Measurements from ENCODE around the gene HUNK. TPM values are rescaled to one million over a fixed set of nuclear protein-coding genes. Genes with fewer than 3 reads are reported as not detected.

HUNK gene
- total RNA-seq, 2 donors from 2014 or later, result 5.8 to 8.4 TPM

DNA sequence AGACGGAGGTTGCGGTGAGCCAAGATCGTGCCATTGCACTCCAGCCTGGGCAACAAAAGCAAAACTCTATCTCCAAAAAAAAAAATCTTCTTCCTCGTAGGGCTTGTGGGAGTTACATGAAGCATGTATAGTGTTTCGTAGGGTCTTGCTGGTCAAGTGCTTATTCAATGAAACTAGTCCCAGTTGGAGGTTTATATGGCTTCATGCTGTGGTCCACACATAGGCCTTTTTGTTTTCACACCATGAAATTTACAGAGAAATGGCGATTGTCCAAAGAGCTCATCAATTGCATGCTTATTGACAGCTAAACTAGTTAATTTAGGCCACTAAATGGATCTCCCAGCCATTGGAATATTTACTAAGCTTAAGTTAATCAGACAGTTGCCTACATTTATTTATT, 29.6 kb downstream of the HUNK start:
- no peak for TF ChIP-seq CTCF (conservative IDR thresholded peaks at IDR 0.05)
- WGBS, 2 experiments (ENCODE audit: insufficient coverage in 1 of 2, insufficient read length in 1 of 2), result 93 to 100% methylated on average over 1 to 5 of the region's 6 CpGs
- no peak overlapping the region for H3K4me3 Mint-ChIP-seq
- no peaks in the 10 kb centered on the region for H3K27me3 Mint-ChIP-seq (ENCODE audit: insufficient read depth)
- no peaks in the 10 kb centered on the region for H3K36me3 Mint-ChIP-seq (ENCODE audit: low read depth)
- H3K36me3 ChIP-seq (ENCODE audit: control insufficient read depth, insufficient read depth, low read length), result no peaks in the 10 kb centered on the region
- no peaks in the 10 kb centered on the region for H3K27me3 ChIP-seq (ENCODE audit: control insufficient read depth, insufficient read depth, low read length, poor library complexity, severe bottlenecking)
- H3K4me3 ChIP-seq (ENCODE audit: low read length), result no peak overlapping the region
- no peaks in the 10 kb centered on the region for H3K4me1 ChIP-seq (ENCODE audit: control insufficient read depth, insufficient read depth, low read length)
- no peak overlapping the region for H3K27ac Mint-ChIP-seq
- peaks cover 12% of the 10 kb centered on the region for H3K4me1 Mint-ChIP-seq
- H3K9ac ChIP-seq (ENCODE audit: extremely low read depth, low read length, poor library complexity, severe bottlenecking), result no peak overlapping the region
- no peak for DNase-seq
- no peaks in the 10 kb centered on the region for H3K9me3 ChIP-seq (ENCODE audit: control insufficient read depth, low read length)
- peaks cover 5% of the 10 kb centered on the region for H3K9me3 Mint-ChIP-seq
- no peak overlapping the region for H3K27ac ChIP-seq (ENCODE audit: low read depth, low read length)

DNA sequence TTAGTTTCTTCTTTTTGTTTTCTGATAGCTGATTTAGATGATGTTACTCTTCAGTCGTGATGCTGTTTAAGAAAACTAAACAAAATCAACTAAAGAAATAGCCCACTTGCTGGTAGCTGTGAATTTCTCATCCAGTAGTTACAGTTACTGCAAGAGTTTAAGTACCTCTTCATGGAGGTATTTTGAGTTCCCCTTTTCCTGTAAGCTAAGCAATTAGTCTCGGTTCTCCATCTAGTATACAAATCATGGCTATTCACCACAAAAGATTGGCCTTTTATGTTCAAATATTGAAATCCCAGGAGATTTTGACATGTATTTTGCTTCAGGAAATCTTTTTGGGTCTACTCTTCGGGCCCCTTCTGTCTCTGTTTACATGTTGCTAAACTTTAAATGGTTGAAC, 31.1 kb downstream of the HUNK start:
- Histone ChIP-seq H3K9ac (ENCODE audit: extremely low read depth, low read length, poor library complexity, severe bottlenecking) (no peak overlapping the region), H3K27ac (ENCODE audit: low read depth, low read length) (no peak overlapping the region), H3K36me3 (ENCODE audit: control insufficient read depth, insufficient read depth, low read length) (no peaks in the 10 kb centered on the region), H3K4me3 (ENCODE audit: low read length) (no peak overlapping the region), H3K27me3 (ENCODE audit: control insufficient read depth, insufficient read depth, low read length, poor library complexity, severe bottlenecking) (no peaks in the 10 kb centered on the region), H3K9me3 (ENCODE audit: control insufficient read depth, low read length) (no peaks in the 10 kb centered on the region), H3K4me1 (ENCODE audit: control insufficient read depth, insufficient read depth, low read length) (peaks cover under 1% of the 10 kb centered on the region)
- no peak for DNase-seq
- Mint-ChIP-seq H3K9me3 (peaks cover 7% of the 10 kb centered on the region), H3K4me3 (no peak overlapping the region), H3K4me1 (peaks cover 20% of the 10 kb centered on the region), H3K27me3 (ENCODE audit: insufficient read depth) (no peaks in the 10 kb centered on the region), H3K27ac (no peak overlapping the region), H3K36me3 (ENCODE audit: low read depth) (no peaks in the 10 kb centered on the region)
- no peak for TF ChIP-seq CTCF (conservative IDR thresholded peaks at IDR 0.05)
- WGBS, 2 experiments (ENCODE audit: insufficient coverage in 1 of 2, insufficient read length in 1 of 2), result 91% methylated on average over 3 of the region's 3 CpGs; no CpG with 5 or more reads in 1 of the 2 experiments

DNA sequence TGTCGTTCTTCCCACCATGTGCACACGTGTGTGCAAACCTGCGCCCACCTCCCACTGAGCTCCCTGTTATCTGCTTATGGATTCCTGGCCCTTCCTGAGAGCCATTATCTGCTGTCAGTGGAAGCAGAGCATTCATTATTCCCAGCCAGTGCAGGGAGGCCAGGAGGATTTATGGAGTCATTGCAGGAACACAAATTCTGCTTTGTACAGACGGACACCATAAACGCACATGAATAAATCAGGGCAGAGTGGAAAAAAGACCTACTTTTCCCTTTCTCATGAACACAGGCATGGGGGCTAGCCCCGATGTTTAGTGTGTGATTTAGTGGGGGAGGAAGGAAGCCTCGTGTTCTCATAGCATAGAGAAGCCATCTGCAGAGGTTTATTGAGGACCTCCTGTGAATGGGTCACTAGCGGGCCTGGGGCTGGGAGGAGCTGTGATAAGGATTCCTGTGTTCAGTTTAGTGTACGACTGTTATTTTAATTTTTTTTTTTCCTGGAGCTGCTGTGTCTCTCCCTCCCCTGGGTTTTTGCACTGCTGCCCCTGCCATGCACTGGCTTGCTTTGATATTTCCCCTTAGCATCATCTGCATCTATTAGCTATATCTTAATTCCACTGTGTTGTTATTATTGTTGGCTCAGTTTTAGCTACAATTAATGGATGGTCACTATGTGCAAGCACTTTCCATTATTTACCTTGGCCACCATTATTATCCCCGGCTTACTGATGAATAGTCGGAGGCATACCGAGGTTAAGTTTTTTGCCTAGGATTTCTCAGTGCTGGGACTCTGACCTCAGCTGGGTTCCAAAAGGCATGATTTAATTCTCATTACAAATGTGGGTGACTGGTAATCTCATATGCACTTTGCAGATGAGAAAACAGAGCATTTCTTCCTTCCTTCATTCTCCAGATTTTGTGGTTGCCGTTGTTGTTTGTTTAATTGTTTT, 33.0 kb downstream of the HUNK start:
- peaks cover 31% of the 10 kb centered on the region for H3K4me1 Mint-ChIP-seq
- Histone ChIP-seq H3K36me3 (ENCODE audit: control insufficient read depth, insufficient read depth, low read length) (no peaks in the 10 kb centered on the region), H3K9me3 (ENCODE audit: control insufficient read depth, low read length) (no peaks in the 10 kb centered on the region), H3K4me3 (ENCODE audit: low read length) (no peak overlapping the region), H3K4me1 (ENCODE audit: control insufficient read depth, insufficient read depth, low read length) (peaks cover 9% of the 10 kb centered on the region), H3K27ac (ENCODE audit: low read depth, low read length) (no peak overlapping the region), H3K27me3 (ENCODE audit: control insufficient read depth, insufficient read depth, low read length, poor library complexity, severe bottlenecking) (no peaks in the 10 kb centered on the region), H3K9ac (ENCODE audit: extremely low read depth, low read length, poor library complexity, severe bottlenecking) (no peak overlapping the region)
- no peak overlapping the region for H3K27ac Mint-ChIP-seq
- DNase-seq, result no peak
- no peaks in the 10 kb centered on the region for H3K27me3 Mint-ChIP-seq (ENCODE audit: insufficient read depth)
- no peak for TF ChIP-seq CTCF (conservative IDR thresholded peaks at IDR 0.05)
- H3K36me3 Mint-ChIP-seq (ENCODE audit: low read depth), result no peaks in the 10 kb centered on the region
- no peak overlapping the region for H3K4me3 Mint-ChIP-seq
- H3K9me3 Mint-ChIP-seq, result peaks cover 7% of the 10 kb centered on the region
- 92 to 95% methylated on average over 7 to 13 of the region's 13 CpGs for WGBS, 2 experiments (ENCODE audit: insufficient coverage in 1 of 2, insufficient read length in 1 of 2)
